ENCODE measurements around the gene NRCAM. TPM values are rescaled to one million over a fixed set of nuclear protein-coding genes. Genes with fewer than 3 reads are reported as not detected.

NRCAM gene
- total RNA-seq, 1 donor from 2014 or later: 2.0 TPM

GRCh38 chr7:108456845-108457540 lies 757 bp upstream of the NRCAM start:
- H3K4me3 ChIP-seq: peak overlapping the region; percentile 49
- no peaks in the 10 kb centered on the region for H3K9me3 ChIP-seq
- peaks cover 63% of the 10 kb centered on the region for H3K27me3 ChIP-seq
- no peaks in the 10 kb centered on the region for H3K36me3 ChIP-seq
- ATAC-seq (no peak), DNase-seq (no peak)
- no peak overlapping the region for H3K27ac ChIP-seq
- peaks cover 12% of the 10 kb centered on the region for H3K4me1 ChIP-seq
- intact Hi-C loops (cut with DNase I): no loop called here
- TF ChIP-seq CTCF (IDR thresholded peaks at IDR 0.05): no peak

GRCh38 chr7:108455551-108455997 lies 662 bp downstream of the NRCAM start:
- peak; percentile 62 for ATAC-seq
- peak; percentile 61 for DNase-seq

GRCh38 chr7:108454674-108455550 lies 1.3 kb downstream of the NRCAM start:
- no peak overlapping the region for H3K27ac ChIP-seq
- H3K4me3 ChIP-seq: peak overlapping the region; percentile 49
- ATAC-seq (peak; percentile 22), DNase-seq (peak; percentile 63)
- no peaks in the 10 kb centered on the region for H3K9me3 ChIP-seq
- peaks cover 12% of the 10 kb centered on the region for H3K4me1 ChIP-seq
- peaks cover 74% of the 10 kb centered on the region for H3K27me3 ChIP-seq
- TF ChIP-seq CTCF (IDR thresholded peaks at IDR 0.05): no peak
- intact Hi-C loops (cut with DNase I): no loop called here
- no peaks in the 10 kb centered on the region for H3K36me3 ChIP-seq

More at GRCh38 chr7:108455551-108455997, 662 bp downstream of the NRCAM start:
- H3K36me3 ChIP-seq: no peaks in the 10 kb centered on the region
- H3K27ac ChIP-seq: no peak overlapping the region
- intact Hi-C loops (cut with DNase I): no loop called here
- no peak for TF ChIP-seq CTCF (IDR thresholded peaks at IDR 0.05)
- H3K4me1 ChIP-seq: peaks cover 12% of the 10 kb centered on the region
- H3K4me3 ChIP-seq: peak overlapping the region; percentile 49
- peaks cover 72% of the 10 kb centered on the region for H3K27me3 ChIP-seq
- H3K9me3 ChIP-seq: no peaks in the 10 kb centered on the region

GRCh38 chr7:108454317-108454673 lies 1.9 kb downstream of the NRCAM start:
- H3K4me3 ChIP-seq: peak overlapping the region; percentile 49
- H3K27me3 ChIP-seq: peaks cover 74% of the 10 kb centered on the region
- intact Hi-C loops (cut with DNase I): no loop called here
- DNase-seq: no peak
- no peaks in the 10 kb centered on the region for H3K36me3 ChIP-seq
- no peak overlapping the region for H3K27ac ChIP-seq
- ATAC-seq: no peak
- no peak for TF ChIP-seq CTCF (IDR thresholded peaks at IDR 0.05)
- no peaks in the 10 kb centered on the region for H3K9me3 ChIP-seq
- H3K4me1 ChIP-seq: peaks cover 12% of the 10 kb centered on the region

- H3K27me3 ChIP-seq: peaks cover 66% of the 10 kb centered on the region
Measured at GRCh38 chr7:108453320-108453719, 2.9 kb downstream of the NRCAM start.

More at GRCh38 chr7:108453320-108453719, 2.9 kb downstream of the NRCAM start:
- TF ChIP-seq CTCF (IDR thresholded peaks at IDR 0.05): no peak
- no peak overlapping the region for H3K4me3 ChIP-seq
- H3K4me1 ChIP-seq: peaks cover 12% of the 10 kb centered on the region
- ATAC-seq (no peak), DNase-seq (no peak)
- H3K36me3 ChIP-seq: no peaks in the 10 kb centered on the region
- intact Hi-C loops (cut with DNase I): no loop called here
- H3K27ac ChIP-seq: no peak overlapping the region
- no peaks in the 10 kb centered on the region for H3K9me3 ChIP-seq

All from upper lobe of right lung (tissue), 1 donor.